ENCODE results near the gene LHX5.
A peak's percentile ranks its signal among the peaks of the same experiment; 100 is the strongest.

The LHX5 gene

GRCh38 chr12:113435367-113435766 lies 36.3 kb downstream of the LHX5 start:
- H3K4me3 ChIP-seq, result no peak overlapping the region
- H3K9me3 ChIP-seq, result no peaks in the 10 kb centered on the region
- no peaks in the 10 kb centered on the region for H3K4me1 ChIP-seq
- no peaks in the 10 kb centered on the region for H3K36me3 ChIP-seq (replicated peaks)
- DNase-seq (ENCODE audit: low spot score in 2 of 2), result no peak
- no peaks in the 10 kb centered on the region for H3K27me3 ChIP-seq (ENCODE audit: low read depth)
- in situ Hi-C loops (cut with MboI; ENCODE audit: low sequenced_read_pairs), result loop anchor here (5.0 kb wide), 1 partner anchor 477 kb away; no protein-coding TSS in a partner anchor

GRCh38 chr12:113432986-113433385 lies 38.7 kb downstream of the LHX5 start:
- DNase-seq (ENCODE audit: low spot score in 2 of 2), result no peak
- H3K9me3 ChIP-seq, result 0 out of 2 replicates have a peak, but pooled peaks cover 3% of the 10 kb centered on the region
- no peak overlapping the region for H3K4me3 ChIP-seq
- no peaks in the 10 kb centered on the region for H3K4me1 ChIP-seq
- in situ Hi-C loops (cut with MboI; ENCODE audit: low sequenced_read_pairs), result no loop called here
- no peaks in the 10 kb centered on the region for H3K36me3 ChIP-seq (replicated peaks)
- H3K27me3 ChIP-seq (ENCODE audit: low read depth), result no peaks in the 10 kb centered on the region

GRCh38 chr12:113428482-113428881 lies 43.2 kb downstream of the LHX5 start:
- Histone ChIP-seq H3K27me3 (ENCODE audit: low read depth) (no peaks in the 10 kb centered on the region), H3K4me1 (no peaks in the 10 kb centered on the region), H3K36me3 (replicated peaks) (no peaks in the 10 kb centered on the region; the same call in 1 of the 2 replicates), H3K4me3 (no peak overlapping the region), H3K9me3 (0 out of 2 replicates have a peak, but pooled peaks cover 3% of the 10 kb centered on the region)
- in situ Hi-C loops (cut with MboI; ENCODE audit: low sequenced_read_pairs), result no loop called here
- no peak for DNase-seq (ENCODE audit: low spot score in 2 of 2)

- H3K4me1 ChIP-seq, result peaks cover 5% of the 10 kb centered on the region; the same call in 1 of the 2 replicates
- H3K9me3 ChIP-seq, result 0 out of 2 replicates have a peak, but pooled peaks cover 3% of the 10 kb centered on the region
- H3K36me3 ChIP-seq (replicated peaks), result no peaks in the 10 kb centered on the region; the same call in 1 of the 2 replicates
- in situ Hi-C loops (cut with MboI; ENCODE audit: low sequenced_read_pairs), result no loop called here
- no peak overlapping the region for H3K4me3 ChIP-seq
- no peak for DNase-seq (ENCODE audit: low spot score in 2 of 2)
- no peaks in the 10 kb centered on the region for H3K27me3 ChIP-seq (ENCODE audit: low read depth)
Measured at GRCh38 chr12:113427882-113428281, 43.8 kb downstream of the LHX5 start.

- H3K4me1 ChIP-seq, result peaks cover 8% of the 10 kb centered on the region
- H3K9me3 ChIP-seq, result 0 out of 2 replicates have a peak, but pooled peaks cover 3% of the 10 kb centered on the region
- in situ Hi-C loops (cut with MboI; ENCODE audit: low sequenced_read_pairs), result no loop called here
- H3K4me3 ChIP-seq, result no peak overlapping the region
- no peak for DNase-seq (ENCODE audit: low spot score in 2 of 2)
- no peaks in the 10 kb centered on the region; the same call in 1 of the 2 replicates for H3K36me3 ChIP-seq (replicated peaks)
- no peaks in the 10 kb centered on the region for H3K27me3 ChIP-seq (ENCODE audit: low read depth)
Measured at GRCh38 chr12:113425960-113426453, 45.7 kb downstream of the LHX5 start.

- DNase-seq (ENCODE audit: low spot score in 2 of 2), result peak; percentile 42 to 76
- in situ Hi-C loops (cut with MboI; ENCODE audit: low sequenced_read_pairs), result no loop called here
Measured at GRCh38 chr12:113424915-113425823, 46.5 kb downstream of the LHX5 start.

GRCh38 chr12:113424456-113424855 lies 47.2 kb downstream of the LHX5 start:
- Histone ChIP-seq H3K9me3 (no peaks in the 10 kb centered on the region), H3K36me3 (replicated peaks) (no peaks in the 10 kb centered on the region; the same call in 1 of the 2 replicates), H3K4me1 (peaks cover 8% of the 10 kb centered on the region), H3K4me3 (no peak overlapping the region), H3K27me3 (ENCODE audit: low read depth) (no peaks in the 10 kb centered on the region)
- no peak for DNase-seq (ENCODE audit: low spot score in 2 of 2)
- in situ Hi-C loops (cut with MboI; ENCODE audit: low sequenced_read_pairs), result no loop called here

More at GRCh38 chr12:113424915-113425823, 46.5 kb downstream of the LHX5 start:
- Histone ChIP-seq H3K4me1 (peaks cover 8% of the 10 kb centered on the region), H3K9me3 (0 out of 2 replicates have a peak, but pooled peaks cover 3% of the 10 kb centered on the region), H3K4me3 (no peak overlapping the region), H3K36me3 (replicated peaks) (no peaks in the 10 kb centered on the region; the same call in 1 of the 2 replicates), H3K27me3 (ENCODE audit: low read depth) (no peaks in the 10 kb centered on the region)

GRCh38 chr12:113422886-113423669 lies 48.6 kb downstream of the LHX5 start:
- H3K4me1 ChIP-seq, result peaks cover 8% of the 10 kb centered on the region
- H3K4me3 ChIP-seq, result peak overlapping the region; percentile 48
- no peaks in the 10 kb centered on the region; the same call in 1 of the 2 replicates for H3K36me3 ChIP-seq (replicated peaks)
- H3K9me3 ChIP-seq, result no peaks in the 10 kb centered on the region
- no peaks in the 10 kb centered on the region for H3K27me3 ChIP-seq (ENCODE audit: low read depth)
- no peak for DNase-seq (ENCODE audit: low spot score in 2 of 2)
- in situ Hi-C loops (cut with MboI; ENCODE audit: low sequenced_read_pairs), result no loop called here

GRCh38 chr12:113422030-113422885 lies 49.4 kb downstream of the LHX5 start, which contains the start of gene SDSL:
SDSL (plus strand) TSS chr12:113422380; CDS start chr12:113427983, 5,603 bp downstream.
- in situ Hi-C loops (cut with MboI; ENCODE audit: low sequenced_read_pairs), result no loop called here
- no peaks in the 10 kb centered on the region for H3K27me3 ChIP-seq (ENCODE audit: low read depth)
- H3K9me3 ChIP-seq, result no peaks in the 10 kb centered on the region
- H3K4me1 ChIP-seq, result peaks cover 8% of the 10 kb centered on the region
- DNase-seq (ENCODE audit: low spot score in 2 of 2), result peak; percentile 77 to 82
- H3K4me3 ChIP-seq, result peak within 1 kb of the TSS; percentile 48
- H3K36me3 ChIP-seq (replicated peaks), result no peaks in the 10 kb centered on the region; the same call in 1 of the 2 replicates

GRCh38 chr12:113420996-113421595 lies 50.6 kb downstream of the LHX5 start:
- DNase-seq (ENCODE audit: low spot score in 2 of 2), result no peak
- Histone ChIP-seq H3K27me3 (ENCODE audit: low read depth) (no peaks in the 10 kb centered on the region), H3K4me3 (no peak overlapping the region), H3K36me3 (replicated peaks) (no peaks in the 10 kb centered on the region; the same call in 1 of the 2 replicates), H3K9me3 (no peaks in the 10 kb centered on the region), H3K4me1 (peaks cover 10% of the 10 kb centered on the region)
- in situ Hi-C loops (cut with MboI; ENCODE audit: low sequenced_read_pairs), result no loop called here

GRCh38 chr12:113418213-113418879 lies 53.3 kb downstream of the LHX5 start:
- in situ Hi-C loops (cut with MboI; ENCODE audit: low sequenced_read_pairs), result no loop called here
- Histone ChIP-seq H3K9me3 (no peaks in the 10 kb centered on the region), H3K4me3 (no peak overlapping the region), H3K27me3 (ENCODE audit: low read depth) (no peaks in the 10 kb centered on the region), H3K4me1 (peaks cover 13% of the 10 kb centered on the region), H3K36me3 (replicated peaks) (no peaks in the 10 kb centered on the region)
- no peak for DNase-seq (ENCODE audit: low spot score in 2 of 2)

Data from HAP-1 (cell line).